Psoas muscle (tissue), 8 donors: ENCODE results near the gene PTGER3. TPM values are rescaled to one million over a fixed set of nuclear protein-coding genes. Genes with fewer than 3 reads are reported as not detected.

Experiments used
- ATAC-seq, 4 donors: fragments of 200-7000 bp; cut with Tn5 transposase; one replicate each; pipeline ENCODE4 v1.9.1; 2020; ENCODE audit warnings: moderate library complexity in 3 of 4, mild to moderate bottlenecking in 2 of 4
- DNase-seq, 2 donors: peaks; one replicate each; pipeline ENCODE4 v3.0.0-alpha.2; 2020
- H3K27ac ChIP-seq: fragments of 200-600 bp; one replicate; pipeline ENCODE4 v1.8.0; 2022
- H3K27me3 ChIP-seq, 3 donors: fragments of 200-600 bp in 1 of 3; one replicate each; pipeline versions ENCODE4 v1.6.1 to v1.8.0; 2013 to 2022; ENCODE audit warnings: low read length in 2 of 3, mild to moderate bottlenecking in 2 of 3, moderate library complexity in 1 of 3; ENCODE audit not compliant: insufficient read depth in 3 of 3
- H3K36me3 ChIP-seq, 2 donors: fragments of 200-600 bp in 1 of 2; one replicate each; pipeline versions ENCODE4 v1.6.1 to v1.8.0; 2013 to 2022; ENCODE audit warnings: low read depth in 1 of 2, mild to moderate bottlenecking in 1 of 2, moderate library complexity in 1 of 2; ENCODE audit not compliant: insufficient read depth in 1 of 2
- H3K4me1 ChIP-seq: fragments of 200-600 bp; one replicate; pipeline ENCODE4 v1.8.0; 2022
- H3K4me3 ChIP-seq: fragments of 200-600 bp; one replicate; pipeline ENCODE4 v1.8.0; 2022; ENCODE audit warnings: mild to moderate bottlenecking
- H3K9me3 ChIP-seq: fragments of 200-600 bp; one replicate; pipeline ENCODE4 v1.8.0; 2022
- WGBS, 3 donors: extraction: QIAGEN DNeasy Blood & Tissue Kit; methylation state at CpG; one replicate each; pipeline versions ENCODE4 v1.1.6 to v1.1.7; 2013; 5-methylcytosine and 5-hydroxymethylcytosine counted together
- intact Hi-C, 2 donors: fragments of 100-400 bp; cut with DNase I; formaldehyde crosslinking; loops; one replicate each; pipeline versions ENCODE4 v1.11.0 to v1.14.2; 2022
- polyA plus RNA-seq, 3 donors: library from polyadenylated mRNA; stranded (reverse); fragments of 200-250 nt; gene quantifications; one replicate each; pipeline ENCODE4 v1.2.3, GENCODE V29; 2013
- total RNA-seq, 4 donors: library from RNA; stranded (reverse); fragmentation: NEBNext Ultra II Directional in 2 of 4; extraction: Animal tissue kit (Norgen Biotek cat#: 25700) in 2 of 4; gene quantifications; one replicate each; pipeline versions ENCODE4 v1.2.1 to v1.2.4, GENCODE V29; 2021 to 2023
- TF ChIP-seq, protein P1 (sequence below): fragments of 200-600 bp; IDR thresholded peaks from one replicate; pipeline ENCODE4 v1.8.0; 2022; ENCODE audit warnings: antibody characterized with exemption
- donor health status: healthy with polysubstance abuse.
- donor health status: DM: no; HTN: no; CAD: no; lungs with moderate emphysema.
- donor health status: Bipolar disorder and iron deficiency.
- donor health status: healthy.
- donor health status: DM: yes; HTN: yes; CAD: no.
- donor health status: DM: no; HTN: no; CAD: no.
- donor health status: DM: no; HTN: no; CAD: no.
- donor health status: DM: yes; HTN: yes; CAD: no.

Gene PTGER3
- total and polyA plus RNA-seq, 7 donors, result 0.24 to 0.79 (median 0.46) TPM

GRCh38 chr1:70994753-70995268 lies 52.8 kb downstream of the PTGER3 start:
- 69 to 77% (median 70%) methylated on average over 1 of the region's 1 CpG for WGBS, 3 donors
- Histone ChIP-seq H3K9me3 (no peaks in the 10 kb centered on the region), H3K27ac (no peak overlapping the region), H3K4me1 (no peaks in the 10 kb centered on the region), H3K36me3 (no peaks in the 10 kb centered on the region), H3K4me3 (no peak overlapping the region), H3K27me3 (no peaks in the 10 kb centered on the region)
- intact Hi-C loops, result no loop called here
- TF ChIP-seq, protein P1, sequence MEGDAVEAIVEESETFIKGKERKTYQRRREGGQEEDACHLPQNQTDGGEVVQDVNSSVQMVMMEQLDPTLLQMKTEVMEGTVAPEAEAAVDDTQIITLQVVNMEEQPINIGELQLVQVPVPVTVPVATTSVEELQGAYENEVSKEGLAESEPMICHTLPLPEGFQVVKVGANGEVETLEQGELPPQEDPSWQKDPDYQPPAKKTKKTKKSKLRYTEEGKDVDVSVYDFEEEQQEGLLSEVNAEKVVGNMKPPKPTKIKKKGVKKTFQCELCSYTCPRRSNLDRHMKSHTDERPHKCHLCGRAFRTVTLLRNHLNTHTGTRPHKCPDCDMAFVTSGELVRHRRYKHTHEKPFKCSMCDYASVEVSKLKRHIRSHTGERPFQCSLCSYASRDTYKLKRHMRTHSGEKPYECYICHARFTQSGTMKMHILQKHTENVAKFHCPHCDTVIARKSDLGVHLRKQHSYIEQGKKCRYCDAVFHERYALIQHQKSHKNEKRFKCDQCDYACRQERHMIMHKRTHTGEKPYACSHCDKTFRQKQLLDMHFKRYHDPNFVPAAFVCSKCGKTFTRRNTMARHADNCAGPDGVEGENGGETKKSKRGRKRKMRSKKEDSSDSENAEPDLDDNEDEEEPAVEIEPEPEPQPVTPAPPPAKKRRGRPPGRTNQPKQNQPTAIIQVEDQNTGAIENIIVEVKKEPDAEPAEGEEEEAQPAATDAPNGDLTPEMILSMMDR, result no peak
- no peak for DNase-seq
- no peak for ATAC-seq

DNA sequence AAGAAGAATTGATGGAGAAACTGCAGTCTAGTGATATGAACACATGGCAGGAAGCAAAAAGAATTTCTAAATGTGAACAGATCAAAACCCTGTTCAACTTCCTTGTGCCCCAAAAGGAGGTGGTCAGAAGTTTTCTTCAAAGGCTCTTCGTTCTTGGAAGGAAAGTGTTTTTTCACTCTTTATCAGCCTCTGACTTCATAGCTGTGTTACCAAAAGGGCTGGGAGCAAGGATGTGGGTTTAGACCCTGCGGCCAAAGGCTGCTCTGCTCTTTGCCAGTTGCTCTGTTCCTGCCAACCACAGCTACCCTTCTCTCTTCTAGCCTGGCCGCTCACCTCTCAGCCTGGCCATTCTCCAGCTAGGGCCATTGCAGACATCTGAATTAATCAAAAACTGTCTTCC lies 53.8 kb downstream of the PTGER3 start:
- Histone ChIP-seq H3K36me3 (no peaks in the 10 kb centered on the region), H3K27ac (no peak overlapping the region), H3K4me3 (no peak overlapping the region), H3K27me3 (no peaks in the 10 kb centered on the region), H3K9me3 (no peaks in the 10 kb centered on the region), H3K4me1 (no peaks in the 10 kb centered on the region)
- ATAC-seq (no peak), DNase-seq (no peak)
- TF ChIP-seq, protein P1, result no peak
- intact Hi-C loops, result no loop called here
- 82 to 84% (median 84%) methylated on average over 3 of the region's 3 CpGs for WGBS, 3 donors

DNA sequence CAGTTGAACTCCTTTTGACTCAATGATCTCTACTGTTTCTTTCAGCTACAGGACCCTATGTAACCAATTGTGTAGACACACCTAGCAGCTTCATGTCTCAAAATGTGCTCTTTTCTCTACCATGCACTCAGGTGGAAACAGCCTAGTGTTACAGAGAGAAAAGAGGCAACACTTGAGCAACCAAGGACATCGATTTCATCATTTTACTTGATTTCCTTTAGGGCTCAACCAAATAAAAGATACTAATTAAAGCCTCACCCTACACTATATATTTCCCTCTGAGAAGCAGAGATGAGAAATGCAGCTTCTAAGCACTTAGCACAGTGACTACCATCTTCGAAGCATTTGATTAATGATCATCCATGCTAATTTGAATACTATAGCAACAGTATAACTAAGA lies 55.1 kb downstream of the PTGER3 start:
- no peak overlapping the region for H3K27ac ChIP-seq
- TF ChIP-seq, protein P1, result no peak
- no peaks in the 10 kb centered on the region for H3K27me3 ChIP-seq
- 77 to 82% (median 77%) methylated on average over 2 of the region's 2 CpGs for WGBS, 3 donors
- no peaks in the 10 kb centered on the region for H3K4me1 ChIP-seq
- H3K9me3 ChIP-seq, result no peaks in the 10 kb centered on the region
- no peak overlapping the region for H3K4me3 ChIP-seq
- DNase-seq (no peak), ATAC-seq (no peak)
- intact Hi-C loops, result no loop called here
- H3K36me3 ChIP-seq, result no peaks in the 10 kb centered on the region

DNA sequence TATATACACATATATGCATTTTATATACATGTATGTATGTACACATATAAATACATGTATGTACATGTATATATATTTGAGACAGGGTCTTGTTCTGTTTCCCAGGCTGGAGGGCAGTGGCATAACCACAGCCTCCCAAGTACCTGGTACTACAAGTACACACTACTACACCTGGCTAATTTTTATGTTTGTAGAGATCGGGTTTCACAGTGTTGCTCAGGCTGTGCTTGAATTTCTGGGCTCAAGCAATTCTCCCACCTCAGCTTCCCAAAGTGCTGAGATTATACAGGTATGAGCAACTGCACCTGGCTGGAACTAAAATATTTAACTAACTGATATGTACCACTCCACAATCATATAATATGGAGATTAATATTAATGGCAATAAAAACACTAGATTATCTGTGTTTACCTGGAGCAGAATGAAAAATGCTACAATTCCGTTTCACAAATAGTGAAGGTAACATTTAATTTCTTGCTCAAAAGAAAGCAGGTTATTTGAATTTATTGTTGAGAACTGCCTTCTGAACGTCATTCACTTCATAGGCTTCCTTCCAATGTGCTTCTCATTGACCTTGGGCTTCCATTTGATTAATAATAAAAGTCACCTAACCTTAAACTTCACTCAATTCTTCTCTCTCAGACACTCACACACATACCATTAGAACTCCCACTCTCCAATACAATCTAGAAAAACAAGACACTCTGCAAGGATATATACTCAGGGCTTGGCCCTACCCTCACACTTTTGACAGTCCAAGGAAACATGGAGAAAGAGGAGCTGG lies 57.0 kb downstream of the PTGER3 start:
- DNase-seq (no peak), ATAC-seq (no peak)
- intact Hi-C loops, result no loop called here
- Histone ChIP-seq H3K27ac (no peak overlapping the region), H3K9me3 (no peaks in the 10 kb centered on the region), H3K4me3 (no peak overlapping the region), H3K36me3 (no peaks in the 10 kb centered on the region), H3K27me3 (no peaks in the 10 kb centered on the region), H3K4me1 (no peaks in the 10 kb centered on the region)
- WGBS, 3 donors, result 65 to 71% (median 66%) methylated on average over 3 of the region's 3 CpGs
- TF ChIP-seq, protein P1, result no peak
